Upper lobe of left lung (tissue), 4 donors: ENCODE results near the gene TRIM23.

Source experiments
- POLR2A ChIP-seq, 4 donors: fragments of 450-650 bp; IDR thresholded peaks; one replicate each; pipeline ENCODE4 v1.5.1; 2016 to 2017; ENCODE audit warnings: antibody characterized with exemption in 4 of 4, mild to moderate bottlenecking in 2 of 4
- POLR2AphosphoS5 ChIP-seq, 2 donors: sonication (generic); formaldehyde crosslinking; IDR thresholded peaks; one replicate each; pipeline ENCODE4 v1.5.1; 2017; ENCODE audit warnings: antibody characterized with exemption in 2 of 2
- TF ChIP-seq, protein P1 (sequence below), 6 experiments: fragments of 450-650 bp in 4 of 6; fragments of 200-600 bp in 2 of 6; sonication (generic) in 2 of 6; IDR thresholded peaks; one replicate each; pipeline ENCODE4 v1.5.1; 2016 to 2019; ENCODE audit warnings: antibody characterized with exemption in 6 of 6

DNA sequence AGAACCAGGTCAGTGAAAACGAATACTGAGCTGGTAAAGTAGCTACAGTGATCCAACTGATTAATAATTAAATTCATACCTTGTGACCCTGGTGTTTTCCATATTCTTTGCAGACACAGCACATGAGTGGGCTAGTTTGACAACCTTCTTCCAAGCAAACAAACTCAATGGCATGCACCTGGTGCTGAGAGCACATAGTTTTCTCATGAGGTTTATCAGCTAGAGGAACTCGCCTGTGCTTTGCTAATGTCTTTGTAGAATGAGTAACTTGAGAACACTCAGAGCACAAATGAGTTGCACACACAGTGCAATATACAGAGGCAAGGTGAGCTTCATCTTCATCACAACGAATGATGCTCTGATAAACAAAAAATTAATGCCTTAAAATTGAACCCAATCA, 12.6 kb downstream of the TRIM23 start:
- TF ChIP-seq, protein P1, sequence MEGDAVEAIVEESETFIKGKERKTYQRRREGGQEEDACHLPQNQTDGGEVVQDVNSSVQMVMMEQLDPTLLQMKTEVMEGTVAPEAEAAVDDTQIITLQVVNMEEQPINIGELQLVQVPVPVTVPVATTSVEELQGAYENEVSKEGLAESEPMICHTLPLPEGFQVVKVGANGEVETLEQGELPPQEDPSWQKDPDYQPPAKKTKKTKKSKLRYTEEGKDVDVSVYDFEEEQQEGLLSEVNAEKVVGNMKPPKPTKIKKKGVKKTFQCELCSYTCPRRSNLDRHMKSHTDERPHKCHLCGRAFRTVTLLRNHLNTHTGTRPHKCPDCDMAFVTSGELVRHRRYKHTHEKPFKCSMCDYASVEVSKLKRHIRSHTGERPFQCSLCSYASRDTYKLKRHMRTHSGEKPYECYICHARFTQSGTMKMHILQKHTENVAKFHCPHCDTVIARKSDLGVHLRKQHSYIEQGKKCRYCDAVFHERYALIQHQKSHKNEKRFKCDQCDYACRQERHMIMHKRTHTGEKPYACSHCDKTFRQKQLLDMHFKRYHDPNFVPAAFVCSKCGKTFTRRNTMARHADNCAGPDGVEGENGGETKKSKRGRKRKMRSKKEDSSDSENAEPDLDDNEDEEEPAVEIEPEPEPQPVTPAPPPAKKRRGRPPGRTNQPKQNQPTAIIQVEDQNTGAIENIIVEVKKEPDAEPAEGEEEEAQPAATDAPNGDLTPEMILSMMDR (IDR thresholded peaks at IDR 0.05): no peak
- no peak for TF ChIP-seq POLR2A (IDR thresholded peaks at IDR 0.05)
- TF ChIP-seq POLR2AphosphoS5 (IDR thresholded peaks at IDR 0.05): no peak
